PC-3 (cell line): ENCODE results near the gene C5orf63. TPM values are rescaled to one million over a fixed set of nuclear protein-coding genes. Genes with fewer than 3 reads are reported as not detected.

Experiments used
- ATAC-seq: fragments of 200-7000 bp; cut with Tn5 transposase; 2 replicates; pipeline ENCODE4 v1.9.1; 2020; ENCODE audit warnings: mild to moderate bottlenecking, moderate library complexity
- BruUV-seq: library from RNA; stranded (reverse); fragments of 400-500 nt; replicated peaks from 2 replicates; lab custom pipeline; 2021; lab: Mats Ljungman, UMichigan
- CTCF ChIA-PET: fragments of 300-600 bp; sonication (Branson Sonifier 250); formaldehyde crosslinking; loops from one replicate; lab custom pipeline; 2022; ENCODE audit warnings: antibody characterized with exemption; lab: Charles Lee
- POLR2A ChIA-PET: fragments of 300-600 bp; sonication (Branson Sonifier 250); formaldehyde crosslinking; loops from one replicate; lab custom pipeline; 2022; ENCODE audit warnings: antibody characterized with exemption; ENCODE audit not compliant: unreplicated experiment; lab: Charles Lee
- DNase-seq: peaks from one replicate; pipeline ENCODE4 v3.0.0-alpha.2; 2015
- H2AFZ ChIP-seq: fragments of 300-600 bp; sonication (generic); 2 replicates; pipeline ENCODE4 v1.6.0; 2016; ENCODE audit warnings: antibody characterized with exemption, low read length
- H3F3A ChIP-seq: fragments of 300-600 bp; sonication (generic); one replicate; pipeline ENCODE4 v1.6.0; 2017; ENCODE audit warnings: antibody characterized with exemption, low read length, control low read depth, mild to moderate bottlenecking; ENCODE audit not compliant: unreplicated experiment
- H3K27ac ChIP-seq: fragments of 300-600 bp; sonication (generic); 2 replicates; pipeline ENCODE4 v1.5.1; 2016; ENCODE audit warnings: mild to moderate bottlenecking, low read length
- H3K27me3 ChIP-seq: fragments of 300-600 bp; sonication (generic); 2 replicates; pipeline ENCODE4 v1.6.1; 2016; ENCODE audit warnings: low read length, mixed read lengths
- H3K36me3 ChIP-seq: fragments of 300-600 bp; sonication (generic); 2 replicates; pipeline ENCODE4 v1.6.1; 2016; ENCODE audit warnings: low read depth, mixed run types, low read length, mixed read lengths
- H3K4me1 ChIP-seq: fragments of 300-600 bp; sonication (generic); 2 replicates; pipeline ENCODE4 v1.5.1; 2016; ENCODE audit warnings: low read length; ENCODE audit not compliant: insufficient read depth
- H3K4me2 ChIP-seq: fragments of 300-600 bp; sonication (generic); 2 replicates; pipeline ENCODE4 v1.6.0; 2016; ENCODE audit warnings: low read length
- H3K4me3 ChIP-seq: fragments of 300-600 bp; sonication (generic); 2 replicates; pipeline ENCODE4 v1.5.1; 2016; ENCODE audit warnings: mild to moderate bottlenecking, low read length, mixed read lengths
- H3K79me2 ChIP-seq: fragments of 300-600 bp; sonication (generic); 2 replicates; pipeline ENCODE4 v1.6.1; 2017; ENCODE audit warnings: low read length, mixed read lengths
- H3K9ac ChIP-seq: fragments of 300-600 bp; sonication (generic); 2 replicates; pipeline ENCODE4 v1.6.0; 2016; ENCODE audit warnings: mild to moderate bottlenecking, low read length
- H3K9me2 ChIP-seq: fragments of 300-600 bp; sonication (generic); replicated peaks from 2 replicates; pipeline ENCODE4 v1.6.1; 2016; ENCODE audit warnings: mixed run types, low read length, mixed read lengths
- H3K9me3 ChIP-seq: fragments of 300-600 bp; sonication (generic); 2 replicates; pipeline ENCODE4 v1.6.1; 2016; ENCODE audit warnings: low read length, mixed read lengths
- H4K20me1 ChIP-seq: fragments of 300-600 bp; sonication (generic); 2 replicates; pipeline ENCODE4 v1.6.1; 2016; ENCODE audit warnings: low read length, mixed read lengths
- CTCF ChIP-seq: fragments of 300-600 bp; sonication (generic); conservative IDR thresholded peaks from 2 replicates; pipeline ENCODE4 v1.5.1; 2017; ENCODE audit warnings: antibody characterized with exemption, low read depth, mild to moderate bottlenecking, low read length
- EZH2 ChIP-seq: fragments of 300-600 bp; sonication (generic); IDR thresholded peaks from one replicate; pipeline ENCODE4 v1.6.1; 2017; ENCODE audit warnings: antibody characterized with exemption, mild to moderate bottlenecking, low read length; ENCODE audit not compliant: unreplicated experiment
- EZH2phosphoT487 ChIP-seq: fragments of 300-600 bp; sonication (generic); IDR thresholded peaks from 2 replicates; pipeline ENCODE4 v1.6.1; 2018; ENCODE audit warnings: mild to moderate bottlenecking, antibody characterized with exemption, low read length, borderline replicate concordance
- intact Hi-C: fragments of 100-400 bp; cut with micrococcal nuclease; formaldehyde crosslinking; loops from 2 replicates; pipeline ENCODE4 v1.9.0; 2023
- total RNA-seq: library from RNA; depleted of rRNA; stranded (reverse); fragments of >200 nt; gene quantifications from 2 replicates; pipeline ENCODE4 v1.2.3, GENCODE V29; 2014

The C5orf63 gene
- total RNA-seq, 1 experiment from 2014 or later, result 3.7 TPM

GRCh38 chr5:127085796-127086195, 12.5 kb upstream of the C5orf63 start:
- ChIA-PET POLR2A (no interaction called here), CTCF (no interaction called here)
- H3K27ac ChIP-seq, result no peak overlapping the region
- no peaks in the 10 kb centered on the region for H3K36me3 ChIP-seq
- H3K79me2 ChIP-seq, result no peaks in the 10 kb centered on the region
- 0 out of 2 replicates have a peak, but pooled peaks cover 6% of the 10 kb centered on the region for H3K4me1 ChIP-seq
- H4K20me1 ChIP-seq, result no peaks in the 10 kb centered on the region
- H2AFZ ChIP-seq, result no peak overlapping the region
- no TSS peak for BruUV-seq
- no peaks in the 10 kb centered on the region for H3K9me3 ChIP-seq
- ATAC-seq, result no peak
- DNase-seq, result no peak
- H3K4me3 ChIP-seq, result no peak overlapping the region
- H3K9ac ChIP-seq, result no peak overlapping the region
- H3F3A ChIP-seq, result no peaks in the 10 kb centered on the region
- intact Hi-C loops, result no loop called here
- peaks cover 22% of the 10 kb centered on the region for H3K27me3 ChIP-seq
- no peak for TF ChIP-seq CTCF
- no peaks in the 10 kb centered on the region for H3K9me2 ChIP-seq
- H3K4me2 ChIP-seq, result no peak overlapping the region

- BruUV-seq, result no TSS peak
- Histone ChIP-seq H3K9ac (no peak overlapping the region), H2AFZ (no peak overlapping the region), H3K27ac (no peak overlapping the region), H3K4me2 (no peak overlapping the region), H3K9me3 (no peaks in the 10 kb centered on the region), H3K36me3 (no peaks in the 10 kb centered on the region), H3K4me3 (no peak overlapping the region), H3F3A (no peaks in the 10 kb centered on the region), H4K20me1 (no peaks in the 10 kb centered on the region), H3K79me2 (no peaks in the 10 kb centered on the region), H3K4me1 (0 out of 2 replicates have a peak, but pooled peaks cover 6% of the 10 kb centered on the region), H3K9me2 (no peaks in the 10 kb centered on the region), H3K27me3 (peaks cover 18% of the 10 kb centered on the region)
- DNase-seq, result no peak
- no peak for ATAC-seq
- intact Hi-C loops, result no loop called here
- TF ChIP-seq EZH2phosphoT487 (no peak), EZH2 (no peak), CTCF (no peak)
- ChIA-PET CTCF (no interaction called here), POLR2A (no interaction called here)
Measured at GRCh38 chr5:127085371-127085770, 12.1 kb upstream of the C5orf63 start.

GRCh38 chr5:127084656-127085055, 11.4 kb upstream of the C5orf63 start:
- Histone ChIP-seq H3K4me2 (no peak overlapping the region), H3K9me2 (no peaks in the 10 kb centered on the region), H3K4me3 (no peak overlapping the region), H3K79me2 (no peaks in the 10 kb centered on the region), H3K27ac (no peak overlapping the region), H3K9me3 (no peaks in the 10 kb centered on the region), H3K27me3 (peaks cover 18% of the 10 kb centered on the region), H3K4me1 (0 out of 2 replicates have a peak, but pooled peaks cover 6% of the 10 kb centered on the region), H3K9ac (no peak overlapping the region), H3K36me3 (no peaks in the 10 kb centered on the region), H3F3A (no peaks in the 10 kb centered on the region), H2AFZ (no peak overlapping the region), H4K20me1 (no peaks in the 10 kb centered on the region)
- BruUV-seq, result no TSS peak
- DNase-seq, result no peak
- CTCF ChIA-PET, result no interaction called here
- intact Hi-C loops, result no loop called here
- no peak for ATAC-seq
- TF ChIP-seq EZH2 (no peak), EZH2phosphoT487 (no peak), CTCF (no peak)
- POLR2A ChIA-PET, result no interaction called here
